ACC112 (cell line): Measurements from ENCODE around the gene CARHSP1.

Experiments
- H2AFZ ChIP-seq: fragments of 200-600 bp; sonication (generic); one replicate; pipeline ENCODE4 v1.6.0; 2017; ENCODE audit warnings: antibody characterized with exemption, low read length; ENCODE audit not compliant: unreplicated experiment
- H3K27ac ChIP-seq: fragments of 200-600 bp; sonication (generic); 2 replicates; pipeline ENCODE4 v1.5.1; 2014; ENCODE audit warnings: low read depth, mild to moderate bottlenecking, antibody characterized with exemption, low read length, moderate library complexity
- H3K27me3 ChIP-seq: fragments of 200-600 bp; sonication (generic); 2 replicates; pipeline ENCODE4 v1.6.1; 2014; ENCODE audit warnings: mild to moderate bottlenecking, antibody characterized with exemption, low read length, moderate library complexity, mixed read lengths; ENCODE audit not compliant: insufficient read depth
- H3K36me3 ChIP-seq: fragments of 200-600 bp; sonication (generic); 2 replicates; pipeline ENCODE4 v1.6.1; 2016; ENCODE audit warnings: mild to moderate bottlenecking, antibody characterized with exemption, low read length, moderate library complexity, mixed read lengths; ENCODE audit not compliant: insufficient read depth
- H3K4me1 ChIP-seq: fragments of 200-600 bp; sonication (generic); one replicate; pipeline ENCODE4 v1.6.1; 2016; ENCODE audit warnings: low read length, mixed read lengths; ENCODE audit not compliant: insufficient read depth, unreplicated experiment, control insufficient read depth
- H3K4me3 ChIP-seq: fragments of 200-600 bp; sonication (generic); 2 replicates; pipeline ENCODE4 v1.5.1; 2014; ENCODE audit warnings: mild to moderate bottlenecking, low read depth, low read length
- H3K79me2 ChIP-seq: fragments of 200-600 bp; sonication (generic); one replicate; pipeline ENCODE4 v1.6.0; 2016; ENCODE audit warnings: low read length; ENCODE audit not compliant: control insufficient read depth, unreplicated experiment, insufficient read depth

The CARHSP1 gene

DNA sequence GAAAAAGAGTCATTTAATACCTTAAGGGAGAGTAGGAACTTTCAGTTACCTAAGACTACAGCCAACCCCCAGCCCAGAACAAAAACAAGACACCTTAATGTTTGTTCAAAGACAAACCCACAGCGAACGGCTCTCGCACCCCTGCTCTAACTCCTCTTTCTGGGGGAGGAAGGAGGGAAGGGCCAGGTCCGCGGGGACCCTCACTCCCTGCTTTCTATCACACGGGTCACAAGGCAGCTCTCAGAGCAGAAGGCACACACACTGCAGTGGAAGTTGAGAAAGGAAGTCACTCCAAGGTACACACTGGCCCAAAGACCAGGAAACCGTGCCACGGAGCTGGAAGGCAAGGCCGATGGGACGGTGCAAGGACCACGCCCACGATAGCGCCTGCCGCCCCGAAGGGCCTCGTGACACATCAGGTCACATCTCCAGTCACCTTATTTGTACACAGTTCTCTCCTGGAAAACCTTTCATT lies 23.3 kb upstream of the CARHSP1 start:
- Histone ChIP-seq H3K4me1 (peaks cover 15% of the 10 kb centered on the region), H2AFZ (no peak overlapping the region), H3K27ac (no peak overlapping the region), H3K79me2 (no peaks in the 10 kb centered on the region), H3K27me3 (no peaks in the 10 kb centered on the region), H3K36me3 (peaks cover 30% of the 10 kb centered on the region), H3K4me3 (no peak overlapping the region)

- Histone ChIP-seq H3K27me3 (no peaks in the 10 kb centered on the region), H3K4me1 (peaks cover 31% of the 10 kb centered on the region), H3K27ac (no peak overlapping the region), H3K79me2 (no peaks in the 10 kb centered on the region), H3K36me3 (peaks cover 30% of the 10 kb centered on the region), H3K4me3 (no peak overlapping the region), H2AFZ (no peak overlapping the region)
Measured at GRCh38 chr16:8890549-8890921, 21.7 kb upstream of the CARHSP1 start.

GRCh38 chr16:8889893-8890548 lies 21.2 kb upstream of the CARHSP1 start:
- H3K4me1 ChIP-seq: peaks cover 36% of the 10 kb centered on the region
- no peak overlapping the region for H2AFZ ChIP-seq
- H3K27ac ChIP-seq: no peak overlapping the region
- no peak overlapping the region for H3K4me3 ChIP-seq
- H3K36me3 ChIP-seq: peaks cover 25% of the 10 kb centered on the region
- H3K27me3 ChIP-seq: no peaks in the 10 kb centered on the region
- H3K79me2 ChIP-seq: no peaks in the 10 kb centered on the region

DNA sequence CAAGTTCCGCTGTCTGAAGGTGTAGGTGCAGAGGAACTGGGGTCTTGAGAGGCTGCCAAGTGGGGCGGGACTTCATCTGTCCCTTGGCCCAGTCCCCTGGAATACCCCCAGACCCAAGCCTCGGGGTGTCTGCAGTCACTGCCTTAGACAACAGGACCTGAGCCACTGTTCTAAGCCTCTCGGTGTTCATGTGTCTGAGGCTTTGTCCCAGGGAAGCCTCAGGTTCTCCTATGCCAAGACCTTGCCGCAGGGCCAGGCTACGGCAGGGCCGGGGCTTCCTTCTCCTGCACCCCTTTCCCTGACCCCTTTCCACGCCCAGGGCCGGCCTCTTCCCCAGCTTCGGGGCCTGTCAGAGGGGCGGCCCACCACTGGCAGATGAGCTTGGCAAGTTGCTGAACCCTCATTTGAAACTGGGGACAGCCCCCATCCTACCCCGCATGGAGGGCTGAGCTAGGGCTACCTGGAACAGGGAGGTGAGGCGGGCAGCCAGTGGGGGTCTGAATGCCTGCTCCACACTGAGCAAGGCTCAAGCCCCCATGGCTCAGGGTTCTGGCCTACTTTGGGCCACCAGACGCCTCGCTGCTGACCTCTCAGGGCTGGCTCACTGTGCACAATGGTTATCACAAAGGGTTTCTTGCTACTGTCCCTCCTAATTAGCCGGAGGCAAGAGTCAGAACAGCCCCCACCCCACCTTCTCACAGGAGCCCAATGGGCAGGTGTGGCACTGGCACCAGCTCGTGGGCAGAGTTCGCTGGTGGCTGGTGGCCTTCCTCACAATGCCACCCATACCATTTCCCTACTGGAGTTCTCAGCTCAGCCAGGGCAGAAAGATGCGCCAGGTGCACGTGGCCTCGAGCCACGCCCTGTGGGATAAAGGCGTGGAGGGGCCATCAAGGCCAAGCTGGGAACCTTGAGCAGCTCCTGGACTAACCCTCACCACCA lies 20.4 kb upstream of the CARHSP1 start:
- no peak overlapping the region for H3K27ac ChIP-seq
- no peak overlapping the region for H2AFZ ChIP-seq
- H3K27me3 ChIP-seq: no peaks in the 10 kb centered on the region
- no peaks in the 10 kb centered on the region for H3K79me2 ChIP-seq
- no peak overlapping the region for H3K4me3 ChIP-seq
- peaks cover 41% of the 10 kb centered on the region for H3K4me1 ChIP-seq
- H3K36me3 ChIP-seq: peaks cover 18% of the 10 kb centered on the region

- H3K79me2 ChIP-seq: no peaks in the 10 kb centered on the region
- no peak overlapping the region for H3K4me3 ChIP-seq
- H3K27me3 ChIP-seq: no peaks in the 10 kb centered on the region
- H3K27ac ChIP-seq: no peak overlapping the region
- no peak overlapping the region for H2AFZ ChIP-seq
- peaks cover 7% of the 10 kb centered on the region; the same call in 1 of the 2 replicates for H3K36me3 ChIP-seq
- peaks cover 44% of the 10 kb centered on the region for H3K4me1 ChIP-seq
Measured at GRCh38 chr16:8887952-8888560, 19.2 kb upstream of the CARHSP1 start.

- H3K4me3 ChIP-seq: no peak overlapping the region
- peaks cover 44% of the 10 kb centered on the region for H3K4me1 ChIP-seq
- H3K79me2 ChIP-seq: no peaks in the 10 kb centered on the region
- H2AFZ ChIP-seq: no peak overlapping the region
- H3K27me3 ChIP-seq: no peaks in the 10 kb centered on the region
- 0 out of 2 replicates have a peak, but pooled peaks cover 3% of the 10 kb centered on the region for H3K36me3 ChIP-seq
- H3K27ac ChIP-seq: no peak overlapping the region
Measured at GRCh38 chr16:8887431-8887765, 18.6 kb upstream of the CARHSP1 start.

- Histone ChIP-seq H3K4me3 (no peak overlapping the region), H3K36me3 (0 out of 2 replicates have a peak, but pooled peaks cover 3% of the 10 kb centered on the region), H3K4me1 (peaks cover 44% of the 10 kb centered on the region), H3K27me3 (no peaks in the 10 kb centered on the region), H3K79me2 (no peaks in the 10 kb centered on the region), H2AFZ (no peak overlapping the region), H3K27ac (peak overlapping the region; percentile 71; the same call in 1 of the 2 replicates)
Measured at GRCh38 chr16:8886593-8887430, 18.0 kb upstream of the CARHSP1 start.

DNA sequence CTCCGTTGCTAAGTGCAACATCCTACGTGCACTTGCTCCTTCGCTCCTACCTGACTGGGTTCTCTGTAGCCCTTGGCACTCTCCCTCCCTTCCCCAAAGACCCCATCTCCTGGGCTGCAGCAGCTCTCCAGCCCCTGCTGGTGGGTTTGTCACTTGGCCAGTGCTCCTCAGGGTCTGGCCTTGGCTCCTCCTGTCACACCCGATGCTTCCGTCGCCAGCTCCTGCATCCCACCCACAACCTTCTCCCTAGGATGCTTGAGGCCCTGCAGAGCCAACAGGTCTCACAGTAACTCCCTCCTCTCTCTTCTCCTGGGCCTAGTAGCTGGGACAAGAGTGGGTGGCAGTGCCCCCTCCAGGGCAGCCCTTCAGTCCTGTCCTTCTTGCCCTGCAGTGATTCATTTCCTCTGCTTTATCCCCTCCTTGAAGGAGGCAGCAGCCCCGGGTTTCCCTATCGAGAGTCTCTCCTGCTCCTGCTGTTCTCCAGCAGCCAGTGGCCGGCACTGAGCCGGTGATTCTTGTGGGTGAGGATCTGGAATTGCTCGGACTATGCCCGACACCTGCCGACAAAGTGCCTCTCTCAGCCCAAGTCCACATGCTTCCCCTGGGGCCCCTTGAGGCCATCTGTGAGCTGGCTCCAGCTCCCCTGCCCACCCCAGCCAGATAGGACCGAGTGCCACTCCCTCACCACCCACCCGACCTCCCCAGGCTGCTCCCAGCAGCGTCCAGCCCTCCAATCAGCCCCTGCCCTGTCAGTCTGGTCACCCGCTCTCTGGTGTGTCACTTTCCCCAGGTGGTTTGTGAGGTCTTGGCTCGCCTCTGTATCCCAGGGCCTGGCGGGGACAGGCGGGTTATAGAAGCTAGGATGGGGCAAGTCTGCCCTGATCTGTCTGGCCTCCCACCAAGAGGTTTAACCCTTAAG lies 17.1 kb upstream of the CARHSP1 start:
- no peak overlapping the region for H2AFZ ChIP-seq
- peaks cover 44% of the 10 kb centered on the region for H3K4me1 ChIP-seq
- H3K79me2 ChIP-seq: no peaks in the 10 kb centered on the region

DNA sequence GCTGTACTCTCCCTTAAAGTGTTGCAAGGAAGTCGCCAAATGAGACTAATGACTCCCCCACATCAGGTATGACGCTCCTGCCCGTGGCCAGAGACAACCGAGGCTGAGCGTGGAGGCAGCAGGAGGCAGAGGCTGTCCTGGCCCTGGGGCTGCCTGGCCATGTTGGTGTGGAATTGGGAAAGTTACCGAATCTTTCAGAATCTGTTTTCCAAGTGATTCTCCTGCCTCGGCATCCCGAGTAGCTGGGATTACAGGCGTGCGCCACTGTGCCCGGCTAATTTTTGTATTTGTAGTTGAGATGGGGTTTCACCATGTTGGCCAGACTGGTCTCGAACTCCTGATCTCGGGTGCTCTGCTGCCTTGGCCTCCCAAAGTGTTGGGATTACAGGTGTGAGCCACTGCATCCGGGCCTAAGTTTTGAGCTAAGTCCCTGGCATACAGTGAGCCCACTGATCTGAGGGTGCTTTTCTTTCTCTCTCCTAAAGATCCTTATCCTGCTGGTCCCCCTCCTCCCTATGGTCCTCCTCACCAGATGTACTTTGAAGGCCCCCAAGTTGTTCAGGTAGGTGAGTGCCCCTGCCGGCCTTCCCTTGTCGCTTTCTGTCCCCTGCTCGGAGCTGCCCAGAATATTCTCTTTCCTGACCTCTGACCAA lies 14.0 kb upstream of the CARHSP1 start:
- H3K27me3 ChIP-seq: no peaks in the 10 kb centered on the region
- peaks cover 49% of the 10 kb centered on the region for H3K4me1 ChIP-seq
- no peak overlapping the region for H2AFZ ChIP-seq
- no peak overlapping the region for H3K4me3 ChIP-seq
- H3K36me3 ChIP-seq: no peaks in the 10 kb centered on the region
- H3K79me2 ChIP-seq: no peaks in the 10 kb centered on the region
- no peak overlapping the region for H3K27ac ChIP-seq

More for the DNA sequence above, 17.1 kb upstream of the CARHSP1 start:
- Histone ChIP-seq H3K27me3 (no peaks in the 10 kb centered on the region), H3K4me3 (no peak overlapping the region), H3K27ac (peak overlapping the region; percentile 71), H3K36me3 (0 out of 2 replicates have a peak, but pooled peaks cover 3% of the 10 kb centered on the region)
